Heart right ventricle (tissue), 16 donors: ENCODE measurements around the gene KIF1A. TPM values are rescaled to one million over a fixed set of nuclear protein-coding genes. Genes with fewer than 3 reads are reported as not detected.
A peak's percentile ranks its signal among the peaks of the same experiment; 100 is the strongest.

Experiments used
- ATAC-seq, 8 donors: fragments of 200-7000 bp; cut with Tn5 transposase; one replicate each; pipeline ENCODE4 v1.9.1; 2020; ENCODE audit warnings: mild to moderate bottlenecking in 8 of 8, moderate library complexity in 8 of 8, moderate number of reproducible peaks in 1 of 8
- DNase-seq, 2 donors: peaks; one replicate each; pipeline ENCODE4 v3.0.0-alpha.2; 2020
- H3K27ac ChIP-seq, 10 donors: fragments of 200-600 bp; sonication (generic) in 2 of 10; one replicate each; pipeline versions ENCODE4 v1.5.0 to v1.8.0; 2020 to 2022; ENCODE audit warnings: mild to moderate bottlenecking in 3 of 10
- H3K27me3 ChIP-seq, 7 donors: fragments of 200-600 bp; one replicate each; pipeline ENCODE4 v1.8.0; 2021 to 2022; ENCODE audit warnings: mild to moderate bottlenecking in 2 of 7
- H3K36me3 ChIP-seq, 9 donors: fragments of 200-600 bp; sonication (generic) in 1 of 9; one replicate each; pipeline versions ENCODE4 v1.5.0 to v1.8.0; 2020 to 2022; ENCODE audit warnings: mild to moderate bottlenecking in 2 of 9
- H3K4me1 ChIP-seq, 9 donors: fragments of 200-600 bp; sonication (generic) in 1 of 9; one replicate each; pipeline versions ENCODE4 v1.5.0 to v1.8.0; 2020 to 2022; ENCODE audit warnings: mild to moderate bottlenecking in 4 of 9
- H3K4me3 ChIP-seq, 10 donors: fragments of 200-600 bp; sonication (generic) in 2 of 10; one replicate each; pipeline versions ENCODE4 v1.5.0 to v1.8.0; 2020 to 2022; ENCODE audit warnings: mild to moderate bottlenecking in 7 of 10, moderate library complexity in 2 of 10
- H3K9me3 ChIP-seq, 11 donors: fragments of 200-600 bp in 10 of 11; sonication (generic) in 2 of 11; one replicate each; pipeline versions ENCODE4 v1.5.0 to v1.8.0; 2013 to 2022; ENCODE audit warnings: mild to moderate bottlenecking in 2 of 11, control low read depth in 1 of 11, moderate library complexity in 1 of 11
- CTCF ChIP-seq, 9 donors: fragments of 200-600 bp; sonication (generic) in 2 of 9; IDR thresholded peaks; one replicate each; pipeline versions ENCODE4 v1.5.0 to v1.8.0; 2021 to 2022; ENCODE audit warnings: antibody characterized with exemption in 9 of 9, mild to moderate bottlenecking in 5 of 9, moderate library complexity in 1 of 9
- WGBS, 2 donors: extraction: QIAGEN DNeasy Blood & Tissue Kit; methylation state at CpG; one replicate each; pipeline ENCODE4 v1.1.7; 2013; ENCODE audit warnings: inconsistent platforms in 1 of 2; 5-methylcytosine and 5-hydroxymethylcytosine counted together
- intact Hi-C, 10 donors: fragments of 100-400 bp; cut with DNase I; formaldehyde crosslinking; loops; one replicate each; pipeline versions ENCODE4 v1.11.1 to v1.14.2; 2022
- polyA plus RNA-seq, 2 donors: library from polyadenylated mRNA; stranded (reverse); fragments of 200-250 nt; gene quantifications; one replicate each; pipeline ENCODE4 v1.2.3, GENCODE V29; 2013
- total RNA-seq, 10 donors: library from RNA; stranded (reverse); fragmentation: NEBNext Ultra II Directional in 3 of 10; extraction: Animal tissue kit (Norgen Biotek cat#: 25700) in 3 of 10; gene quantifications; one replicate each; pipeline versions ENCODE4 v1.2.1 to v1.2.4, GENCODE V29; 2021 to 2023
- donor health status: Arrhythmogenic right ventricular cardiomyopathy.
- donor health status: ischemic (EF 13 %, LVEDD 7.1; RV severe dilation, severe dysfunction).
- donor health status: healthy with polysubstance abuse.
- donor health status: DM: no; HTN: yes; CAD: no.
- donor health status: DM: no; HTN: no; CAD: no.
- donor health status: ischemic (EF 25% LVEDD 6.9; RV normal size, moderate dysfunction).
- donor health status: ischemic (EF 25% LVEDD 5.7; RV mildly dilated, moderate dysfunction).
- donor health status: healthy.
- donor health status: DM: yes; HTN: yes; CAD: no.
- donor health status: Ischemic cardiomyopathy.
- donor health status: ischemic (EF 35%, LVEDD 5.7; RV mildly dilated, moderate dysfunction).
- donor health status: nonischemic (EF 11% LVEDD 7.7; RV severe dilation, severe dysfunction).
- donor health status: DM: yes; HTN: yes; CAD: no.
- donor health status: PGD.
- donor health status: ischemic (EF 29% LVEDD 5.4; RV normal size, mild dysfunction).
- donor health status: nonischemic (EF 23%, LVEDD 6.1; RV moderate dilation, normal function).

KIF1A gene
- total and polyA plus RNA-seq, 12 donors, result 0.37 to 21.4 (median 1.4) TPM

- DNase-seq (no peak), ATAC-seq (no peak)
- no peak overlapping the region for H3K27ac ChIP-seq
- peaks cover 0 to 48% (median 14%) of the 10 kb centered on the region in 7 donors for H3K27me3 ChIP-seq
- TF ChIP-seq CTCF (IDR thresholded peaks at IDR 0.05), result no peak
- H3K4me3 ChIP-seq, result no peak overlapping the region
- no peaks in the 10 kb centered on the region for H3K9me3 ChIP-seq
- intact Hi-C loops, result loop anchor here in 9 of 10 donors (5.0 to 10.0 kb wide), 4 partner anchors 237 to 327 kb away; partner anchors contain the start of gene CAPN10 (in 1 of the 9)
- no peaks in the 10 kb centered on the region for H3K36me3 ChIP-seq
- H3K4me1 ChIP-seq, result peaks cover 0 to 9% (median 4%) of the 10 kb centered on the region in 9 donors
- WGBS, 2 donors, result 84 to 85% methylated on average over 28 of the region's 28 CpGs
Measured at GRCh38 chr2:240839152-240840143, 19.4 kb upstream of the KIF1A start.

DNA sequence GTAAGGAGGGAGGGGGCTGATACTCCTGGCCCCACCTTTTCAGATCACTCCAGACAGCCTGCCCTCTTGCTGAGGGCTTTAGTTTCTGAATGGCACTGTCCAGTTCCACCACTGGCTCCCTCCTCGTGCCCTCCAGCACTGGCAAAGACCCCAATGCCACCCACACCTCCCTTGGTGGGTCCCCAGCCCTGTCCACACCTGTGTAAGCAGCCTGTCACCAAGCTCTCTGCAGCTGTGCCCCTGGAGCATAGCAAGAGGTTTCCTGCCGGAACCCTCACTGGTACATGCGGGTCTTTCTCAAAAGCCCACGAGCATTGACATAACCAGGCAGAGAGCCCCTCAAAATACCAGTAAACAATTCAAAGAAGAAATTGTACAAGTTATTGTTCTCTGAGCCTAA is 17.6 kb upstream of the KIF1A start:
- no peaks in the 10 kb centered on the region for H3K9me3 ChIP-seq
- no peak overlapping the region for H3K4me3 ChIP-seq
- ATAC-seq (no peak), DNase-seq (no peak)
- H3K27me3 ChIP-seq, result peaks cover 0 to 42% (median 14%) of the 10 kb centered on the region in 7 donors
- peaks cover 0 to 9% (median 4%) of the 10 kb centered on the region in 9 donors for H3K4me1 ChIP-seq
- H3K27ac ChIP-seq, result no peak overlapping the region
- intact Hi-C loops, result loop anchor here in 6 of 10 donors (5.0 to 10.0 kb wide), 3 partner anchors 253 to 325 kb away; partner anchors contain the start of gene CAPN10 (in 1 of the 6)
- TF ChIP-seq CTCF (IDR thresholded peaks at IDR 0.05), result no peak
- WGBS, 2 donors, result 66% methylated on average over 4 of the region's 4 CpGs
- H3K36me3 ChIP-seq, result no peaks in the 10 kb centered on the region

- Histone ChIP-seq H3K4me3 (no peak overlapping the region), H3K4me1 (peaks cover under 1 to 14% (median 10%) of the 10 kb centered on the region in 9 donors), H3K27ac (no peak overlapping the region), H3K27me3 (peaks cover 0 to 38% (median 16%) of the 10 kb centered on the region in 7 donors), H3K9me3 (no peaks in the 10 kb centered on the region), H3K36me3 (no peaks in the 10 kb centered on the region)
- intact Hi-C loops, result loop anchor here in 6 of 10 donors (5.0 to 10.0 kb wide), 3 partner anchors 252 to 325 kb away; partner anchors contain the start of gene CAPN10 (in 1 of the 6)
- DNase-seq, result peak in 1 of 2 donors; percentile 68
- WGBS, 2 donors, result 64 to 71% methylated on average over 17 of the region's 17 CpGs
- no peak for TF ChIP-seq CTCF (IDR thresholded peaks at IDR 0.05)
- peak; percentile 6 to 70 (median 44) for ATAC-seq
Measured at GRCh38 chr2:240836781-240837467, 16.9 kb upstream of the KIF1A start.

DNA sequence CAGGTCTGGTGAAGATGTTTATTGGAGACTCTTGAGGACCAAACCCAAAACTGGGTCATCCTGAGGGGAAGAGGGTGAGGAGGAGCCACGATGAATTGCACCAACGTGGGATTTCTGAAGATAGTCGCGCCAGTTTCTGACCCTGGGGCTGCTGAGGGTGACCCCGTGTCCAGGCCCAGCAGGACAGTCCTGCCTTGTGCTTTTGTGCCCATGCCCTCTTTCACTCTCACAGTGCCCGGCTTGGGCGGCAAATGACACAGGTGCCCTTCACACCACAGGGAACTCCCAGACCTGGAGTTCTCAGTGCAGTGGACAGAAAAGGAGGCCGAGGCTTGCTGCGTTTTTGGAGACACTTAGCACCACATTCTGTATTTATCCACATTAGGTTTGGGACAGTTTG is 15.5 kb upstream of the KIF1A start:
- Histone ChIP-seq H3K36me3 (no peaks in the 10 kb centered on the region), H3K4me3 (no peak overlapping the region), H3K9me3 (no peaks in the 10 kb centered on the region), H3K27me3 (peaks cover 0 to 32% (median 11%) of the 10 kb centered on the region in 7 donors), H3K27ac (no peak overlapping the region), H3K4me1 (peaks cover 7 to 21% (median 17%) of the 10 kb centered on the region in 9 donors)
- 83 to 89% methylated on average over 9 of the region's 9 CpGs for WGBS, 2 donors
- no peak for TF ChIP-seq CTCF (IDR thresholded peaks at IDR 0.05)
- intact Hi-C loops, result loop anchor here in 6 of 10 donors (5.0 to 10.0 kb wide), 3 partner anchors 251 to 323 kb away; partner anchors contain the start of gene CAPN10 (in 1 of the 6)
- DNase-seq, result no peak
- ATAC-seq, result no peak
